GM21737 (cell line): ENCODE results near the gene NRM.
A peak's percentile ranks its signal among the peaks of the same experiment; 100 is the strongest.
"Not testable (repeated sequence)": the region's sequence is repeated elsewhere in the genome, so short reads cannot be mapped to it uniquely, and the experiment has no call there.

ENCODE experiments used
- ATAC-seq: cut with Tn5 transposase; IDR thresholded peaks from one replicate; pipeline ENCODE4 v1.9.1; 2021; ENCODE audit warnings: mild to moderate bottlenecking, moderate library complexity; ENCODE audit not compliant: unreplicated experiment

The NRM gene

DNA sequence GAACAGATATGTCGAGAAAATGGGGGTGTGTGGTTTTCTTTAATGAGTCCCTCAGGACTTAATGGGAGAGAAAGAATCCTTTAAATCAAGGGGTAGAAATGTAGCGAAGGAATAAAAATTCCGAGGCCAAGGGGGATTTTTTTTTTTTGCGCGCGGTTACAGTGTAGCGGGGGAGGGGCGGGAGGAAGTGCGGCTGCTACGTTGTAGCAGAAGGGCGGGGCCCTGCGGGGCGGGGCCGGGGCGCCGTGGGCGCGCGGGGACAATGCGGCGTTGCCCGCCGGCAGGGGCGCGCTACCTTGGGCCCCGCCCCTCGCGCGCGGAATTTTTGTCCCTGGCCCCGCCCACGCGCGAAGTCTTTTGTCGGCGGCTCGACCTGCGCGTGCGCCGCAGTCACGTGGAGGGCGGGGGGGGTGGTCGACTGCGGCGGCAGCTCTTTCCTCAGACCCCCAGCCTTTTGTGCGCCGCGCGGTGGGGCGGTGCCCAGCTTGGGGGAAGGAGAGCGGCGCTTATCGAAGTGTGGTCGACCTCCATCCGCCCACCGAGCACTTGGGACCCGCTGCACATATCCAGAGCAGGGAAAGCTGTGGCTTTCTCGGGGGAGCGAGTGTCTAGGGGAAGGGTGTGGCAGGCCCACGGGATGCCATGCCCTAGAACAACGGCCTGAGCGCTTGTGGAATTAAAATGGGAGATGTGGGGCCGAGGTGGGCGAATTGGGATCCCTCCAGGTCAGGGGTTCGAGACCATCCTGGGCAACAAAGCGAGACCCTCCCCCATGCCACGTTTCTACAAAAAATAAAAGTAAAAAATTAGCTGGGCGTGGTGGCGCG lies 30.6 kb upstream of the NRM start:
- peak; percentile 32 for ATAC-seq

DNA sequence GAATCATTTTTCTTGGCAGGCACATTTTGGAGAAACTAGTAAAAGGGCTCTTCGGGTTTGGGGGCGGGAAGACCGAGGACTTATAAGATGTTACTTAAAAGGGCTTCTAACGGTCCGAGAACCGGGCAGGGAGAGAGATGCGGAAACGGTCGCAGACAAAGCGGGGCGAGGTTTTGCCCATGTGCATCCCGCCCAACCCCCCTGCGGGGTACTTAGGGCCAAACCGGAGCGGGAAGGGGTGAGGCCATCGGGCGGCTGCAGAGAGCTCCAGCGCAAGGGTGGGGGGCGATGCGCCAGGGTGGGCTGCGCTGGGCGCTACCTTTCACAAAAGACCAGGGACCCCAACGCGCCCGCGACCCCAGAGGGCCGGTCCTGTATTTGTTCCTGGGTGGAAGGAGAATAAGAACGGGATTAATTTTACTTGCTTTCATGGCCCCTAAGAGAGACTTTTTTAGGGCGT lies 30.0 kb upstream of the NRM start:
- ATAC-seq, result no peak

DNA sequence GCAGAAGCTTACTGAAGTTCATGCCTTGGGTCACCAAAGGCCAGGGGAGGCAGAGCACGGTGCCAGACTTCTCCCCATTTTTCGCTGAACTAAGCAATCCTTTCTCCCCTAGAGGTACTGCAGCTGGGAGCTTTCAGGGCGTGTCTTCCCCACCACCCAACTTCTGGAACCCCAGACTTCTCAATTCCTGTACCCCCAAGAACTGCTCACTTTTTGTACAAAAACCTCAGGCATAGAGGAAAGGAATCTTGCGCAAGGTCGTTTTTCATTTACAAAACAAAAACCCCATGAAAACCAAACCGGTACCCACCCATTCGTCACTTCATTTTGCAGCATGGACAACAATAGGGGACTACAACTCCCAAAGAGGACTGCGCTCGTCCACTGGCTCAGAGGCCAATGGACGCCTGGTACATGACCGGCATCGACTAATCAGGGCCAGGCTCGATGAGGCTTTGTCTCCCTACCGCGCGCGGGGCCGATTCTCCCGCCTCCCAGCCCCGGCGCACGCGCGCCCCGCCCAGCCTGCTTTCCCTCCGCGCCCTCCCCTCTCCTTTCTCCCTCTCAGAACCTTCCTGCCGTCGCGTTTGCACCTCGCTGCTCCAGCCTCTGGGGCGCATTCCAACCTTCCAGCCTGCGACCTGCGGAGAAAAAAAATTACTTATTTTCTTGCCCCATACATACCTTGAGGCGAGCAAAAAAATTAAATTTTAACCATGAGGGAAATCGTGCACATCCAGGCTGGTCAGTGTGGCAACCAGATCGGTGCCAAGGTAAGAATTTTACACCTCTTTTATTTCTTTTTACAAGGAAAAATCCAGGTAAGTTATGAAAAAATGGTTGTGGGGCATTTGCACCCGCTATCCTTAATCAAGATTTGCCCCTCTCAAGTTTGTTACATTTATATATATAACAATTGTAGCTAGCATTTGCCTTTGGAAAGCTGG lies 29.3 kb upstream of the NRM start, which contains the start of gene TUBB:
TUBB (plus strand) TSS at position 562 of the 947 bp plus-strand sequence; CDS start at position 717, 155 bp downstream.
- ATAC-seq, result peak; percentile 47

DNA sequence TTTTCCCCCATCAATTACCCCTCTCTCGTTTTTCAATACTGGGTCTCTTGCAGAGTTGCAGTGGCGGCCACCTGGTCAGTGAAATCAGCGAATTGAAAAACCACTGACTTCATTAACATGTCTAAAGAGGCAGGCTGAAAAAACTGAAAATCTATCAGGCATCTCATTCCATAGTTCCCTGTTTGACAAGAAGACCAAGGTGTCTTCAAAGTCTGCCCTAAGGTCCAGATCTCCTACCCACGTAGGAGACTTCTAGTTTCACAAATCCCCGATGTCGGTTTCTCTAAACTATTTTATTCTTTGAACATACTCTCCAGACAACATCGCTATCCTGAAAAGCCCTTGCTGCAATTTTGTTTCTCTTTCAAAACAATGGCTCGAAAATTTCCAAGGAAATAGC lies 28.6 kb upstream of the NRM start:
- no peak for ATAC-seq

DNA sequence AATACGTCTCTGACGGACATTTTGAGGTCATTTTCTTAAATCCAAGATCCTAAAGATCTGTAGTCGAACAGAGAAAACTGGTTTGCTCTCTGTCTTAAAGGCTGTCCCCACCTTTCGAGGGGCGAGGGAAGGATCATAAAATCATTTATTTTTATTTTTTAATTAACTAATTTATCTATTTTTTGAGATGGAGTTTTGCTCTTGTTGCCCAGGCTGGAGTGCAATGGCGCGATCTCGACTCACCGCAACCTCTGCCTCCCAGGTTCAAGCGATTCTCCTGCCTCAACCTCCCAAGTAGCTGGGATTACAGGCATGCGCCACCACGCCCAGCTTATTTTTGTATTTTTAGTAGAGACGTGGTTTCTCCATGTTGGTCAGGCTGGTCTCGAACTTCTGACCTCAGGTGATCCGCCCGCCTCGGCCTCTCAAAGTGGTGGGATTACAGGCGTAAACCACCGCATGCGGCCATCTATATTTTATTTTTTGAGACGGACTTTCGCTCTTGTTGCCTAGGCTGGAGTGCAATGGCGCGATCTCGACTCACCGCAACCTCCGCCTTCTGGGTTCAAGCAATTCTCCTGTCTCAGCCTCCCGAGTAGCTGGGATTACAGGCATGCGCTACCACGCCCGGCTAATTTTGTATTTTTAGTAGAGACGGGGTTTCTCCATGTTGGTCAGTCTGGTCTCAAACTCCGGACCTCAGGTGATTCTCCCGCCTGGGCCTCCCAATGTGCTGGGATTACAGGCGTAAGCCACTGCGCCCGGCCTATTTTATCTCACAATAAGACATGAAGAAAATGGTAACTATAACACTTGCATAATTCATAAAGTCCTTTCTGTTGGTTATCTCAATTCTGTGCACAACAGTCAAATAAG lies 27.3 kb upstream of the NRM start:
- ATAC-seq, result not testable (repeated sequence)

DNA sequence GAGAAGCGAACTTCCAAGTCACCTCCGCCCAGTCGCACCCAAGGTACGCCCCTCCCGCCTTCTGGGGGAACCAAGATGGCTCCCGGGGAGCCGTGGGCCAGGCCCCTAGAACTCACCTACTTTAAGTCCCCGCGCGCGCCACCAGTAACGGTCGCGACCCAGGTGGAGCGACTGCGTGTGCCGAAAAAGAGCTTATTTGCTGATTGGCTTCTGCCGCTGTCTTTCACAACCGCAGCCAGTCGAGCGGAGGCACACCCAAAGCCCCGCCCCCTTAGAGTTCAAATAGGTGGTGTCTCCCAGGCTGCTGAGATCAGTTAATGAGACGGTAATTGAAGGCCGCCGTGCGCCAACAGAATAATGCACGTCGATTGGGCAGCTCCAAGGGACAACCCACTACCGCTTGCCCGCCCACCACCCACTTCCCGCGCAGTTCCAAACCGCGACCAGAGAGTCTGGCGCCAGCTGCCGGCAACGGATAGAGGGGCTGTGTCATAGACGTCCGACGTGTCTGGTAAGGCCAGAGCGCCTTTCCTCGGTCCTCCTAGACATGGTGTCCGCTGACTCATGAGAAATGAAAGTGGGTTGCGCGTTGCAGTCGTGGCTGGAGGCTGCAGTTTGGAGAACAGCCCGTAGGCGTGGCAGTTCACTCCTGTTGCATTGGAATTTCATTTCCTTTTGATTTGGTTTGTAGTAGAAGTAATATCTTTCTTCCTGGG lies 26.5 kb upstream of the NRM start, which contains the start of gene MDC1:
MDC1 (minus strand) TSS at position 153 of the 716 bp plus-strand sequence. CDS start 2,106 bp downstream, outside the sequence.
- ATAC-seq, result peak; percentile 63

DNA sequence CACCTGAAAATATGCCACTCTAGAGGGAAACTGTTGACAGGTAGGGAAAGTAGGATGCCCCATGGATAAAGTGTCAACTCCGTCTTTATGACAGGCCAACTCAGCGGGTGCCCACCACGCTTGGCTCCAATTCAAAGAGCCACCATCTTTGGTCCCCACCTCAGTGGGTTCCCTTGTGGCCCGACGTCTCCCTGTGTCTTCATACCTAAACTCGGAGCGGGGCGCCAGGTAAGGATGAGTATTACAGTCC lies 26.0 kb upstream of the NRM start:
- no peak for ATAC-seq

DNA sequence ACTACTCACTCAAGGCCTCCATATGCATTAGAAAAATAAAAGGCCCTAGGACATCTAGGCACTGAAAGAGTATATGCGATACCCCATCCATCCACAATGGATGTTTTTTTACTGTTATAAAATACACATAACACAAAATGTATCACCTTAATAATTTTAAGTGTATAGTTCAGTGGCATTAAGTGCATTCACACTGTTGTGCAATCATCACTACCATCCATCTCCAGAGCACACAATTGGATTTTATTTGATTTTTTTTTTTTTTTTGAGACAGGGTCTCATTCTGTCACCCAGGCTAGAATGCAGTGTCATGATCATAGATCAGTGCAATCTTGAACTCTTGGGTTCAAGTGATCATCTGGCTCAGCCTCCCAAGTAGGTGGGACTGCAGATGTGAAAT lies 23.5 kb upstream of the NRM start:
- ATAC-seq, result no peak

DNA sequence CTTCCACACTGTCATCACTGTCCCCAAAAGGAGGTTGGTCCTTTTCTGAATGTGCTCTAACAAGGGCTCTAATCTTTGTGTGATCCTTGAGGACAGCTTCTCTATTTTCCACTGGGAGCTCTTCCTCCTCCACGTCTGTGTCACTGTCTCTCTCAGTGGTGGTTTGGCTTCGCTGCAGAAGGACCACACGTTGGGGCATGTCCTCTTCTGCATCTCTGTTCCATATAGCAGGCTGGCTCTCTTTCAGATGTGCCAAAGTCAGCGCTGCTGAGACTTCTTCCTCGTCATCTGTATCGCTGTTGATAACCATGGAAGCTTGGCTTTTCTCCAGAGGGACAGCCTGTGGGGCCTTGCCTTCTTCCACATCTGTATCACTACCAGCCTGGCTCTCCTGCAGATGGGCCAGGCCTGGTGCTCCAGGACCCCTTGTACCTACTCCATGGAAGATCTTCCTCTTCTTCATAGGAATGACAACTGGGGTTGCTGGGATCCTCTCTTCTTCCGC lies 21.7 kb upstream of the NRM start:
- no peak for ATAC-seq

DNA sequence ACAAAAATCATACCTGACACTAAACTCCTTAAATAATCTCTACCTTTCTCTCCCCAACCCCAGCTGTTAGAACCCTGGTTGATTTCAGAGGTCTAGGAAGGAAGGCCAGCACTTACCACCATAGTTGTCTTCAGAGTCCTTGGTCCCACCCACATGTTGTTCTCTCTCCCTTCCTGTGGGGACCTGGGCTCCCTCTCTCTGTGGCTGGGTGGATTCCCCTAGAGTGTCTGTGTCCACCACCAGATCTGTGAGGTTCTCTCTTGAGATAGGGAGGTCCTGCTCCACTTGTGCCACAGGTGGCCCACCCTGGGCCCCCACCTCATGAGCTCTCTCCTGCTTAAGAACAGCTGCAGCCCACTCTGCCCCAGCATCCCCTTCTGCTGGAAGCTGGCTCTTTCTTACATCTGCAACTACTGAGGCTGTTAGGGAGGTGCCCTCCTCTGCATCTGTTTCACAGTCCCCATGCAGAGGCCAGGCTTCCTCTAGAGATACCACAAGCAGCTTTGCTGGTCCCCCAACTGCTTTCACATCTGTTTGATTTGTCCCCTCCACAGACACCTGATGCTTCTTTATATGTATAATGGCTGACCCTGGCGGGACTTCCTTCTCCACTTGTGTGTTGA lies 21.1 kb upstream of the NRM start:
- ATAC-seq, result no peak

DNA sequence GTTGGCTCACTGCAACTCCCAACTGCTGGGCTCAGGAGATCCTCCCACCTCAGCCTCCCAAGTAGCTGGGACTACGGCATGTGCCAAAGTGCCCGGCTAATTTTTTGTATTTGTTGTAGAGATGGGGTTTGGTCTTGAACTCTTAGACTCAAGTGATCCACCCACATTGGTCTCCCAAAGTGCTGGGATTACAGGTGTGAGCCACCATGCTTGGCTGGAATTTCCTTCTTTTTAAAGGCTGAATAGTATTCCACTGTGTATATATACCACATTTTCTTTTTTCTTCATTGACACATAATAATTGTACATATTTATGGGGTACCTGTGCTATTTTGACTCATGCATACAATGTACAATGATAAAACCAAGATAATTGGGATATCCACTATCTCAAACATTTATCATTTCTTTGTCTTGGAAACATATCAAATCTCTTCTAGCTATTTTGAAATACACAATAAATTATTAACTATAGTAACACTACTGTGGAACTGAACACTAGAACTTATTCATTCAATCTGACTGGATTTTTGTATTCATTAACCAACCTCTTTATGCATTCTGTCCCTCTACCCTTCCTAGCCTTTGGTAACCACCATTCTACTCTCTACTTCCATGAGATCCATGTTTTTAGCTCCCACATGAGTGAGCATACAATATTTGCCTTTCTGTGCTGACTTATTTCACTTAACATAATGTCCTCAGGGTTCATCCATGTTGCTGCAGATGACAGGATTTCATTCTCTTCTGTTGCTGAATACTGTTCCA lies 18.5 kb upstream of the NRM start:
- no peak for ATAC-seq

DNA sequence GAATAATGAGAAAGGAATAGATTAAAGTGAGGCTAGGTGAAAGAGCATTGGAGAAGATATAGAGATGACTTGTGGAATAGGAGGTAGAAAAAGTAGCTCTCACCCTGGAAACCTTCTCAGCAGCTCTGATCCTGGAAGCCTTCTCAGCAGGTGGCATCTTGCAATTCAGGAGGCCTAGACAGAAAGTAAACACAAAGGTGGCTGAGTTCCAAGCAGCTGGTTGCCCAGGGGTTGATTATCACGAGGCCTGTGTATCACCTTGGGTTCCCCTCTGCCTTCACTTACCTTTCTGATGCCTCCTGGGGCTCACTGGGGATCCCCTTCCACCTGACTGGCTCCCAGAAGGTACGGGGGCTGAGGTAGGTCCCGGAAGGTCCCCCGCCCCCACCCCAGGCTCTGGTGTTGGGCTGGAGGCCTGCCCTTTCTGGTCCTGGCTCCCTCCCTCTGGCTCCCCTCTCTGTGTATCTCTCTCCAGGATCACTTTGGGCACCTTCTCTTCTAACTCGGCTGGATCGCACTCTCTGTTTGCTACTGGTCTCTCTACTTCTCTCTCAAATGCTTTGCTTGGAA lies 16.6 kb upstream of the NRM start:
- no peak for ATAC-seq

DNA sequence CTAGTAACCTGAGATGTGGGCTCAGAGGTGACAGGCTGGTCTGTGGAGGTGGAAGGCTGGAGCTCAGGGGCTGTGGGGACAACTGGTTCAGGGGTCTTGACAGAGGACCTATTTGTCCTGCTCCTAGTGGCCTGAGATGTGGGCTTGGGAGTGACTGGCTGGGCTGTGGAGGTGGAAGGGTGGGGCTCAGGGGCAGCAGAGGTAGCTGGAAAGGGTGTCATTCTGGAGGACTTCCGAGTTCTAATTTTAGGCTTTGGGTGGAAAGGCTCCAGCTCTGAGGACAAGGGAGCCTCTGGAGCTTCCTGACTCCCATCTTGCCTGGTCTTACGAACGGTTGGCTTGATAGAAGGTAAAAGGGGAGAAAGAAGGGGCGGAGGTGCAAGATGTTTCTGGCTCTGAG lies 14.8 kb upstream of the NRM start:
- no peak for ATAC-seq

DNA sequence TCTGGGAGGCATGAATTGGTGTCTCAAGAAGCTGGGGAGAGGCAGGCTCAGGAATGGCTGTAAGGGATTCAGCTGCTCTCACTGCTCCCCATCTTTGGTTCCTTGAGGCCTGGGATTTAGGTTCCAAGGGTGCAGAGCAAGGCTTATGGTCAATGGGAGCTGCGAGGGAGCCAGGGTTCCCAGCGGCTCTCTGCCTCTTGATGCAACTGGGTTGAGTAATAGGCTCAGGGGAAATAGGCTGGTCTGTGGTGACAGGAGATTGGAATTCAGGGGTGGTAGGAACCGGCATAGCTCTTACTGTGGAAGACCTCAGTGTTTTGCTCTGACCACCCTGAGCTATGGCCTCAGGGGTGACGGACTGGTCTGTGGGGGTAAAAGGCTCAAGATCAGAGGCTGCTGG lies 13.0 kb upstream of the NRM start:
- ATAC-seq, result no peak

DNA sequence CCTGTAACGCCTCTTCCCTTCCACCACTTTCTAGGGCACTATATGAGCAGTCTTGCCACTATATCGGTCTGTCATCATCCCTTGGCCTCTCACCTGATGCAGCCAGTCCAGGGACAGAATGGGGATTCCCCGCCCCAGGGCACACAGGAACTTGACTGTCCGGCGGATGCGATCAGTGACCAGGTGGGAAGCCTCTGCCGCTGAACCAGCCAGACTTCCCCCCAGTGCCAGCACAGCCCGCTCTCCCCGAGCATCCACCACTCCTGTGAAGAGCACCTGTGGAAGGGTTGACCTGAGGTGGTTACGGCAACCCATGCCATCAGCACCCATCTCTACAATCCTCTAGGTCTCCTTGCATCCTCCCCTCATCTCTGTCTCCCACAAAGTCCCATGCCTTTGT lies 12.2 kb upstream of the NRM start:
- ATAC-seq, result no peak

DNA sequence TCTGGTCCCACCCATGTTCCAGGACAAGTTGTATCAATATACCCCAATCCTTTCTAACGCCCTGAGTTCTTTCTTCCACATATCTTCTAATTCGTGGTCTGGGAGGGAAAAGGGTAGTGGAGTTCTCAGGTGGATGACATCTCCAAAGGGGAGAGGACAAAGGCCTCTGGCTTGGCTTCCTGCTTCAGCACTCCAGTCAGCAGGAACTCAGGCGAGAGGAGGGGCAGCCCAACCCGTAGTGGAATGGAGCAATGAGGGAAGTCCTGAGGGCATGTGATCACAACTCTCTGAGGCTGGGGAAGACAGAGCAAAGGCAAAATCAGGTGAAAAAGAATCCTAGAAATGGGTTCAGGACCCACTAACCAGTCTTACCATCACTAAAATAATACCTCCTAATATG lies 9.6 kb upstream of the NRM start:
- no peak for ATAC-seq

DNA sequence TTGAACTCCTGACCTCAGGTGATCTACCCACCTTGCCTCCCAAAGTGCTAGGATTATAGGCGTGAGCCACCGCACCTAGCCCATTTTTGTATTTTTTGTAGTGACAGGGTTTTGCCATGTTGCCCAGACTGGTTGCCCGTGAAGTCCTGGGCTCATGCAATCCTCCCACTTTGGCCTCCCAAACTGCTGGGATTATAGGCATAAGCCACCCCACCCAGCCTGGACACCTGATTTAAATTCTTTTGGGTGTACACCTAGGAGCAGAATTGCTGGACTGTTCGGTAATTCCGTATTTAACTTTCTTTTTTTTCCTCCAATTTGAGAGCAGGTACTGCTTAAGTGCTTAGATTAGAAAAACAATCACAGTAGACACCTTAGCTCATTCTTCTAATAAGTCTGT lies 5.6 kb upstream of the NRM start:
- ATAC-seq, result no peak

DNA sequence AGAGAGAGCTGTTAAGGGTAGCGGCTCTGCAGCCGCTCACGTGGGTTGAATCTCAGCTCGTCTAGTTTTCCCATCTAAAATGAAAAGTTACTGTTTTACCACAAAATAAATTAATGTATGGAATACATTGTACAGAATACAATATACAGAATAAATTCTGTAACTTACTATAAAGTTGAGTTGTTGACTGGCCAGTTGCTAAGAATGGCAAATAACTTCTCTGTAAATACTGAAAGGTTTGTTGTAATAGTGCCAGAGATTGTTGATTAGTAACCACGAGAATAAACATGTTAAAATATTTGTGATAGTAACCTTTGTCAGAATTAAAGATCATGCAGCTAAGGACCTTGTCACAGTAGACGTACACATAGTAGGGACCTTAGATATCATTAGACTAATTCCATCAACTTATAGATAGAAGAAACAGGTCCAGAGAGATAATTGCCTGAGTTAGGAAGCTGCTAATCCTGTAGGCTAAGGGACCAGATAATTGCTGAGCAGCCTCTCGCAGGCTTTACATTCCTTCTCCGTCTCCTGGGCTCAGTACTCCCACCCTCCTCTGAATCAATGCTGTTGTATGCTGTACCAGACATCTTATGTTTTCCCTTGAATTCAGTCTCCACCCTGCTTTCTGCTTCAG lies 544 bp upstream of the NRM start:
- ATAC-seq, result no peak
